GM21360 (cell line): ENCODE results near the gene CD4.
A peak's percentile ranks its signal among the peaks of the same experiment; 100 is the strongest.
"Not testable (repeated sequence)": the region's sequence is repeated elsewhere in the genome, so short reads cannot be mapped to it uniquely, and the experiment has no call there.

ENCODE experiments used
- ATAC-seq: cut with Tn5 transposase; IDR thresholded peaks from one replicate; pipeline ENCODE4 v1.9.1; 2021; ENCODE audit warnings: mild to moderate bottlenecking, moderate library complexity; ENCODE audit not compliant: unreplicated experiment

The CD4 gene

DNA sequence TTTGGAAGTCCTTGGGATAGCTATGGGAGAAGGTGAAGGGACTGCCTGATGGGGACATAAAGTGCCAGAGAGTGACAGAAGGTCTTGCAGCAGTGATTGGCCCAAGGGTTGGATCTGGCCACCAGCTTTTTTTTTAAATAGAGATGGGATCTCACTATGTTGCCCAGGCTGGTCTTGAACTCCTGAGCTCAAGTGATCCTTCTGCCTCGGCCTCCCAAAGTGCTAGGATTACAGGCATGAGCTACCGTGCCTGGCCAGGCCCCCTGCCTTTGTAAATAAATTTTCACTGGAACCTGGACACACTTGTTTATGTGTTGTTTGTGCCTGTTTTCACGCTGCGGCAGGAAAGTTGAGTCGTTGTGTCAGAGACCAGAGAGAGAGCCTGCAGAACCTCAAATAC is 76.0 kb downstream of the CD4 start:
- not testable (repeated sequence) for ATAC-seq

- no peak for ATAC-seq
Observed at GRCh38 chr12:6866163-6866919, 77.0 kb downstream of the CD4 start.

DNA sequence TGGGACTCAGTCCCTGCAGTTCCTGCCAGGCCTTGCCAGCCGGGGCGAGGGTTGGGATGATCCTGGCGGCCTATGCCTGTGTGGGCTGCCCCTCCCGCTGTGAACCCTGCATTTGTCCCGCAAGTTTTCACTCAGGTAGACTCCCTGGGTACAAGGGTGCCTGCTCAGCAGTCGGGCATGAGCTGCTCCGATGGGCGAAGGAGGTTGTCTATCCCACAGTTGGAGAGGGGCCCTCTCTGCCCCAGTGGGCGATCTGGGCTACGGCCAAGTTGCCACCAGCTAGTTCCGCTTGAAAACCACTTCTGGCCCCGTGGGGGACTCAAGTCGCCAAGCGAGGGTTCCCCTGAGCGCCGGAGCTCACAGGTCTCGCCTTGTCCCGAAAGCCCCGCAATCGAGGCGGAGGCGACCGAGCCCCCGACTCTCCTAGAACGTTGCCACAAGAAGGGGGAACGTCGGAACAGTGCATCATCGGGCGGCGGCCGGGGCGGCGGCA is 77.6 kb downstream of the CD4 start:
- no peak for ATAC-seq

GRCh38 chr12:6867413-6868210 is 78.3 kb downstream of the CD4 start, which contains the start of gene TPI1:
Gene TPI1, plus strand, starts transcription at chr12:6867531. Its CDS starts 36 bp downstream, at chr12:6867567.
- ATAC-seq = peak; percentile 39

DNA sequence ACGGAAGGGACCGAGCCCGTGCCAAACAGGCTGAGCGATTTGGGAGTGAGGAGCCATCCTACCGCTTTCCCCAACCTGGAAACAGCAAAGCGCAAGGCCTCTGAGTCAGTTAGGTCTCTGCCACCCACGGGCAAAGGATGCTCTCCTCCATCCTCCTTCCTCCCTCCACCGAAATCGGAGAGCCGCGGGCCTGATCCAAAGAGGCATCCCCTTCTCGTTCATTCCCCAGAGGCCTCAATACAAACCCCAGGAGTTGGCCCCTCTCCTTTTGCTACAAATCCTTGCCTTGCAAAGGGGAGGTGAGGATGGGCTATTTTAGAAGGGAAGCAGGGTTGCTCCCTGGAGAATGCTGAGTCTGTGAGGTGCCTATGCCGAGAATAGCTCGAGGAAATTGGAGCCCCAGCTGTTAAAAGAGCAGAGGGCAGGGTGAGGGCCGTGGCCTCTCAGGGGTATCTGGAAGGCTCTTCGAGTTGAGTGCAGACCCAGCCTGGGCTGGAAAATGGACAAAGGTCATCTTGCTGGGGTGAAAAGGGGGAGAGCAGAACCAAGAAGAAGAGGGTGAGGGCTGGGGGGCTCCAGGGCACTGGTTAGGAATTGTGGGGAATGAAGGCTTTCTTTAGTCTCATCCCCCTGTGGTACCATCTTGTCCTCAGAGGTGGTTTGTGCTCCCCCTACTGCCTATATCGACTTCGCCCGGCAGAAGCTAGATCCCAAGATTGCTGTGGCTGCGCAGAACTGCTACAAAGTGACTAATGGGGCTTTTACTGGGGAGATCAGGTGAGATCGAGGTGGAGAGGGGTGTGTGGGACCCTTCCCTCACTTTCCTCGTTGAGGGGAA is 79.1 kb downstream of the CD4 start:
- no peak for ATAC-seq

GRCh38 chr12:6869049-6870021 is 80.0 kb downstream of the CD4 start:
- ATAC-seq = no peak

GRCh38 chr12:6870304-6870703 is 81.0 kb downstream of the CD4 start:
- ATAC-seq = not testable (repeated sequence)
